ENCODE results near the gene NEK2. TPM values are rescaled to one million over a fixed set of nuclear protein-coding genes. Genes with fewer than 3 reads are reported as not detected.

Gene NEK2
- total and polyA plus RNA-seq, 2 of the 13 experiments (the other 11 are each of a cell fraction or from before 2014, with no cell fraction given), result 10.9 to 40.8 TPM

DNA sequence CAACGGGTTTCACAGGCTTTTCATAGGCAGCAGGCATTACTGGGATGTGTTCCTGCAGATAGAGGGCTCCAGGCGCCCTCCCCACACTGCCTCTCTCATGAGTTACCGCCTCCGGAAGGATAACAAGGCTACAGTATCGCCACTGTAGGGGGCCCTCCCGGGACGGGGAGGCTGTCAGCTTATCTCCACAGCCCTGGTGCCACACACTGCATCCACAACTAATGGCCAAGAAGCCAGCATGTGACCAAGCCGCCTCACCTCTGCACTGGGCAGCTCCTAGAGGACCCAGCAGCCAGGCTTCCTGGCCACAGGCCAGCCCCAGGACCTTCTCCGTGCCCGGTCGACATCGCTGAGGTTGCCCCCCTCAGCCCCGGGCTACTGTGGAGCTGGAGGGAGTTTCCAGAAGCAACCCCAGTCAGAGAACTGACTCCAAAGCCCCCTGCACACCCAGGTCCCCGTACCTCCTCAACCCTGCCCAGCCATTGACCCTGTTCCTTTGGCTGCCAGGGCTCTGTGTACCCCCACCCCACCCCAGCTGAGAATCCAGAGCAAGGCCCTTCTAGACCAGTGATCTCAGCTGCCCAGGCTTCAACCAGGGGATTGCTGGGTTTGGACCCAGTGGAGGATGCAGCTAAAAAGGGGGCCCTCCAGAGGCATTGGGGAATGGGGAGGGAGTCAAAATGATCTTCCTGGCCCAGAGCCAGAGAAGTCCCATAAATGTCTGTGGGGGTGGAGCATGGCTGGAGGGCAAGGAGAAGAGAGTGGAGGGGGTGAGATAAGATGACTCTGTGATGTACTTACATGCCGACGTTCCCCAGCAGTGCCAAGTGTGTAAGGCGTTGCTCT, 45.0 kb downstream of the NEK2 start (continued):
- TF ChIP-seq EHMT2 (IDR thresholded peaks at IDR 0.05; ENCODE audit: borderline replicate concordance, low read depth, low read length) (no peak), ISL2 (CRISPR knock-in tag; IDR thresholded peaks at IDR 0.05) (no peak), ZNF530 (CRISPR knock-in tag; IDR thresholded peaks at IDR 0.05; ENCODE audit: low read depth) (no peak), SYNCRIP (IDR thresholded peaks at IDR 0.05; ENCODE audit: insufficient read depth, low read depth, low read length) (no peak), REPIN1 (CRISPR knock-in tag; IDR thresholded peaks at IDR 0.05; ENCODE audit: borderline replicate concordance, low read depth) (0 out of 2 replicates have a peak, but pooled peaks have one; percentile 49), ZFP36L2 (CRISPR knock-in tag; IDR thresholded peaks at IDR 0.05) (no peak), NR2F6 (IDR thresholded peaks at IDR 0.05) (no peak), NR2F6 (CRISPR knock-in tag; IDR thresholded peaks at IDR 0.05) (peak; percentile 44; the same call in 1 of the 2 replicates), ZNF543 (CRISPR knock-in tag; IDR thresholded peaks at IDR 0.05) (0 out of 2 replicates have a peak, but pooled peaks have one; percentile 39), TP53 (CRISPR knock-in tag; conservative IDR thresholded peaks at IDR 0.05) (no peak), ZNF343 (CRISPR knock-in tag; IDR thresholded peaks at IDR 0.05) (no peak)
- TF ChIP-seq, protein P1, sequence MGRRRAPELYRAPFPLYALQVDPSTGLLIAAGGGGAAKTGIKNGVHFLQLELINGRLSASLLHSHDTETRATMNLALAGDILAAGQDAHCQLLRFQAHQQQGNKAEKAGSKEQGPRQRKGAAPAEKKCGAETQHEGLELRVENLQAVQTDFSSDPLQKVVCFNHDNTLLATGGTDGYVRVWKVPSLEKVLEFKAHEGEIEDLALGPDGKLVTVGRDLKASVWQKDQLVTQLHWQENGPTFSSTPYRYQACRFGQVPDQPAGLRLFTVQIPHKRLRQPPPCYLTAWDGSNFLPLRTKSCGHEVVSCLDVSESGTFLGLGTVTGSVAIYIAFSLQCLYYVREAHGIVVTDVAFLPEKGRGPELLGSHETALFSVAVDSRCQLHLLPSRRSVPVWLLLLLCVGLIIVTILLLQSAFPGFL (CRISPR knock-in tag; IDR thresholded peaks at IDR 0.05), result no peak
- TF ChIP-seq, protein P2, sequence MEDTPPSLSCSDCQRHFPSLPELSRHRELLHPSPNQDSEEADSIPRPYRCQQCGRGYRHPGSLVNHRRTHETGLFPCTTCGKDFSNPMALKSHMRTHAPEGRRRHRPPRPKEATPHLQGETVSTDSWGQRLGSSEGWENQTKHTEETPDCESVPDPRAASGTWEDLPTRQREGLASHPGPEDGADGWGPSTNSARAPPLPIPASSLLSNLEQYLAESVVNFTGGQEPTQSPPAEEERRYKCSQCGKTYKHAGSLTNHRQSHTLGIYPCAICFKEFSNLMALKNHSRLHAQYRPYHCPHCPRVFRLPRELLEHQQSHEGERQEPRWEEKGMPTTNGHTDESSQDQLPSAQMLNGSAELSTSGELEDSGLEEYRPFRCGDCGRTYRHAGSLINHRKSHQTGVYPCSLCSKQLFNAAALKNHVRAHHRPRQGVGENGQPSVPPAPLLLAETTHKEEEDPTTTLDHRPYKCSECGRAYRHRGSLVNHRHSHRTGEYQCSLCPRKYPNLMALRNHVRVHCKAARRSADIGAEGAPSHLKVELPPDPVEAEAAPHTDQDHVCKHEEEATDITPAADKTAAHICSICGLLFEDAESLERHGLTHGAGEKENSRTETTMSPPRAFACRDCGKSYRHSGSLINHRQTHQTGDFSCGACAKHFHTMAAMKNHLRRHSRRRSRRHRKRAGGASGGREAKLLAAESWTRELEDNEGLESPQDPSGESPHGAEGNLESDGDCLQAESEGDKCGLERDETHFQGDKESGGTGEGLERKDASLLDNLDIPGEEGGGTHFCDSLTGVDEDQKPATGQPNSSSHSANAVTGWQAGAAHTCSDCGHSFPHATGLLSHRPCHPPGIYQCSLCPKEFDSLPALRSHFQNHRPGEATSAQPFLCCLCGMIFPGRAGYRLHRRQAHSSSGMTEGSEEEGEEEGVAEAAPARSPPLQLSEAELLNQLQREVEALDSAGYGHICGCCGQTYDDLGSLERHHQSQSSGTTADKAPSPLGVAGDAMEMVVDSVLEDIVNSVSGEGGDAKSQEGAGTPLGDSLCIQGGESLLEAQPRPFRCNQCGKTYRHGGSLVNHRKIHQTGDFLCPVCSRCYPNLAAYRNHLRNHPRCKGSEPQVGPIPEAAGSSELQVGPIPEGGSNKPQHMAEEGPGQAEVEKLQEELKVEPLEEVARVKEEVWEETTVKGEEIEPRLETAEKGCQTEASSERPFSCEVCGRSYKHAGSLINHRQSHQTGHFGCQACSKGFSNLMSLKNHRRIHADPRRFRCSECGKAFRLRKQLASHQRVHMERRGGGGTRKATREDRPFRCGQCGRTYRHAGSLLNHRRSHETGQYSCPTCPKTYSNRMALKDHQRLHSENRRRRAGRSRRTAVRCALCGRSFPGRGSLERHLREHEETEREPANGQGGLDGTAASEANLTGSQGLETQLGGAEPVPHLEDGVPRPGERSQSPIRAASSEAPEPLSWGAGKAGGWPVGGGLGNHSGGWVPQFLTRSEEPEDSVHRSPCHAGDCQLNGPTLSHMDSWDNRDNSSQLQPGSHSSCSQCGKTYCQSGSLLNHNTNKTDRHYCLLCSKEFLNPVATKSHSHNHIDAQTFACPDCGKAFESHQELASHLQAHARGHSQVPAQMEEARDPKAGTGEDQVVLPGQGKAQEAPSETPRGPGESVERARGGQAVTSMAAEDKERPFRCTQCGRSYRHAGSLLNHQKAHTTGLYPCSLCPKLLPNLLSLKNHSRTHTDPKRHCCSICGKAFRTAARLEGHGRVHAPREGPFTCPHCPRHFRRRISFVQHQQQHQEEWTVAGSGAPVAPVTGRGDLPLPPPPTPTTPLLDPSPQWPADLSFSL (CRISPR knock-in tag; IDR thresholded peaks at IDR 0.05), result peak; percentile 69
- TF ChIP-seq, protein P3, sequence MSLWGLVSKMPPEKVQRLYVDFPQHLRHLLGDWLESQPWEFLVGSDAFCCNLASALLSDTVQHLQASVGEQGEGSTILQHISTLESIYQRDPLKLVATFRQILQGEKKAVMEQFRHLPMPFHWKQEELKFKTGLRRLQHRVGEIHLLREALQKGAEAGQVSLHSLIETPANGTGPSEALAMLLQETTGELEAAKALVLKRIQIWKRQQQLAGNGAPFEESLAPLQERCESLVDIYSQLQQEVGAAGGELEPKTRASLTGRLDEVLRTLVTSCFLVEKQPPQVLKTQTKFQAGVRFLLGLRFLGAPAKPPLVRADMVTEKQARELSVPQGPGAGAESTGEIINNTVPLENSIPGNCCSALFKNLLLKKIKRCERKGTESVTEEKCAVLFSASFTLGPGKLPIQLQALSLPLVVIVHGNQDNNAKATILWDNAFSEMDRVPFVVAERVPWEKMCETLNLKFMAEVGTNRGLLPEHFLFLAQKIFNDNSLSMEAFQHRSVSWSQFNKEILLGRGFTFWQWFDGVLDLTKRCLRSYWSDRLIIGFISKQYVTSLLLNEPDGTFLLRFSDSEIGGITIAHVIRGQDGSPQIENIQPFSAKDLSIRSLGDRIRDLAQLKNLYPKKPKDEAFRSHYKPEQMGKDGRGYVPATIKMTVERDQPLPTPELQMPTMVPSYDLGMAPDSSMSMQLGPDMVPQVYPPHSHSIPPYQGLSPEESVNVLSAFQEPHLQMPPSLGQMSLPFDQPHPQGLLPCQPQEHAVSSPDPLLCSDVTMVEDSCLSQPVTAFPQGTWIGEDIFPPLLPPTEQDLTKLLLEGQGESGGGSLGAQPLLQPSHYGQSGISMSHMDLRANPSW (CRISPR knock-in tag; IDR thresholded peaks at IDR 0.05; ENCODE audit: borderline replicate concordance), result no peak
- TF ChIP-seq, protein P4, sequence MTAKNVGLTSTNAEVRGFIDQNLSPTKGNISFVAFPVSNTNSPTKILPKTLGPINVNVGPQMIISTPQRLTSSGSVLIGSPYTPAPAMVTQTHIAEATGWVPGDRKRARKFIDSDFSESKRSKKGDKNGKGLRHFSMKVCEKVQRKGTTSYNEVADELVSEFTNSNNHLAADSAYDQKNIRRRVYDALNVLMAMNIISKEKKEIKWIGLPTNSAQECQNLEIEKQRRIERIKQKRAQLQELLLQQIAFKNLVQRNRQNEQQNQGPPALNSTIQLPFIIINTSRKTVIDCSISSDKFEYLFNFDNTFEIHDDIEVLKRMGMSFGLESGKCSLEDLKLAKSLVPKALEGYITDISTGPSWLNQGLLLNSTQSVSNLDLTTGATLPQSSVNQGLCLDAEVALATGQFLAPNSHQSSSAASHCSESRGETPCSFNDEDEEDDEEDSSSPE (CRISPR knock-in tag; IDR thresholded peaks at IDR 0.05), result no peak
- TF ChIP-seq, protein P5, sequence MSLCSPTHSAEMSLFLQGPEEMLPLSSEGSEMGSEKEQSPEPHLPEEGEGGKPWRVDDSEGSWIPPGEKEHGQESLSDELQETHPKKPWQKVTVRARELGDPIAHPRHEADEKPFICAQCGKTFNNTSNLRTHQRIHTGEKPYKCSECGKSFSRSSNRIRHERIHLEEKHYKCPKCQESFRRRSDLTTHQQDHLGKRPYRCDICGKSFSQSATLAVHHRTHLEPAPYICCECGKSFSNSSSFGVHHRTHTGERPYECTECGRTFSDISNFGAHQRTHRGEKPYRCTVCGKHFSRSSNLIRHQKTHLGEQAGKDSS (CRISPR knock-in tag; IDR thresholded peaks at IDR 0.05; ENCODE audit: borderline replicate concordance, low read depth), result no peak

All from HepG2 (cell line).